GM10266 (cell line): ENCODE results near the gene TMEM214.

ENCODE experiments used
- DNase-seq: peaks from one replicate; pipeline ENCODE4 v3.0.0; 2012; ENCODE audit errors: extremely low spot score
- CTCF ChIP-seq: IDR thresholded peaks from 2 replicates; pipeline ENCODE4 v1.5.1; 2012; ENCODE audit warnings: mild to moderate bottlenecking, low read depth; ENCODE audit not compliant: control insufficient read depth, insufficient read depth; ENCODE audit errors: missing control alignments

The TMEM214 gene

DNA sequence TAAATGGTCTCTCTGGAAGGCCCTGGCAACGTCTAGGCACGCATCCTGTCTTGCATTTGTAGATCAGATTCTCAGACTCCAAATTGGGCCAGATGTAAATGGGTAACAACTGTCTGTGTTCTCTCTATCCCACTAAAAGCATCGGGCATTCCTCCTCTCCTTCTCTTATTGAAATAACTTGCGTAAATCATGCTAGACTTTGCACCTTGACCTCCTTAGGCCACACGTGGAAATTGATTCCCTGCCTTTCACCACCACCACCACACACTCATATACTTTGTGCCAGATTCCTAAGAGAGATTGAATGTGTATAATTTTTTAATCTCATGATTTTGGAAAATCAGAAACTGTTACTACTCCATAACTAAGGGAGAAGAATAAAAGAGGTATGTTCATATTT is 41.0 kb upstream of the TMEM214 start:
- TF ChIP-seq CTCF, result no peak
- no peak for DNase-seq

DNA sequence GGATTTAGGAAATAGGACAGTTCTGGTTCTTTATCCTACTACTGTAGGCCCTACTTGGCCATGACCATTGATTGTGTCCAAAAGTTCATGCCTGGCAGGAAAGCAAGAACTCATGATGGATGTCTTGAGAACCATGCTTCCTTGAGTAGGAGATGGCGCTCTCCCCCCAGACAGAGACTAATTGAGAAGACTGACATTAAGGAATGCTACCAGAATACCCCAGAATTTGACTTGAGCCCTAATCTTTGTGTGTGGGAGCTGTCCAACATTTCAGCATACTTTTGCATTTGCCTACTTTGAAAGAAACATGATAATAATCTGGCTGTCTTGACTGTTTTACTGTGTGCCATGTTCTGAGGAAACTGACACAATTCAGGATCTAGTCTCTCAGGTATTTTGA is 39.0 kb upstream of the TMEM214 start:
- TF ChIP-seq CTCF, result no peak
- no peak for DNase-seq

- DNase-seq, result no peak
- no peak for TF ChIP-seq CTCF
These were observed 37.8 kb upstream of the TMEM214 start for GRCh38 chr2:26994983-26995382.

- no peak for TF ChIP-seq CTCF
- no peak for DNase-seq
These were observed 35.4 kb upstream of the TMEM214 start for GRCh38 chr2:26997394-26997793.

- TF ChIP-seq CTCF, result no peak
- DNase-seq, result no peak
These were observed 34.4 kb upstream of the TMEM214 start for GRCh38 chr2:26998323-26998722.

DNA sequence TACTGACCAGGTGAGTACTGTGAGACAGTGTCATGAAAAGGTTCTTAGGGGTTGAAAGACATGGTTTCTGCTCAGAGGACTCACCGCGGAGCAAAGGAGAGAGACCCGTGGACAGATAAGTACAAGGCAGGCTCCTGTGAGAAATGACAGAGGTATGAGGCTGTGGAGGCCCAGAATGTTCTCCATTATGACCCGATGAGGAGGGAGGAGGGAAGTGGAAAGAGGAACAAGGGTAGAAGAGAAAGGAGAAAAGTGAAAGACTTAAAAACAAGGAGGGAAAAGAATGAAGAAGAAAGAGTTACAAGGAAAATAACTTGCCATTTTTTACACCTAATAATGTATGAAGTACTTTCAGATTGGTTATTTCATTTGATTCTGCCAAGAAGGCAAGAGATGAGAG is 32.5 kb upstream of the TMEM214 start:
- no peak for TF ChIP-seq CTCF
- no peak for DNase-seq

DNA sequence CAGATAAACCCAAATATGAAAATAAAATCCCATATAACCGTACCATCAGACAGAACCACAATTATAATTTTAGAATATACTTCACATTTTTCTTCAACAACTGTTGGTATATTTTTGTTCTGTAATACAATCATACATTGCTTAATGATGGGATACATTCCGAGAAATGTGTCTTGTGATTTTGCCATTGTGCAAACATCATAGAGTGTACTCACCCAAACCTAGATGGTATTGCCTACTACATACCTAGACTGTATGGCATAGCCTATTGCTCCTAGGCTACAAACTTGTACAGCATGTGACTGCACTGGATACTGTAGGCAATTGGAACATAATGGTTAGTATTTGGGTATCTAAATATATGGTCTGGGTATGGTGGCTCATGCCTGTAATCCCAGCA is 31.8 kb upstream of the TMEM214 start:
- no peak for TF ChIP-seq CTCF
- DNase-seq, result no peak
